Astrocyte (in vitro differentiated cells and primary cell): ENCODE measurements around the gene TRIP13. TPM values are rescaled to one million over a fixed set of nuclear protein-coding genes. Genes with fewer than 3 reads are reported as not detected.

ENCODE experiments used
- DNase-seq: peaks from one replicate; pipeline ENCODE4 v3.0.0-alpha.2; 2010; ENCODE audit warnings: low read depth
- FAIRE-seq: peaks from 2 replicates; lab custom pipeline; 2011; peaks lifted over from hg19 to GRCh38; lab: Jason Lieb, UNC
- H2AFZ ChIP-seq: 2 replicates; pipeline ENCODE4 v1.6.0; 2012; ENCODE audit warnings: low read depth, low read length, inconsistent platforms
- H3K27ac ChIP-seq: 2 replicates; pipeline ENCODE4 v1.5.1; 2011; ENCODE audit warnings: low read depth, low read length, inconsistent platforms
- H3K27me3 ChIP-seq: 2 replicates; pipeline ENCODE4 v1.6.0; 2011; ENCODE audit warnings: low read length, inconsistent platforms; ENCODE audit not compliant: insufficient read depth
- H3K36me3 ChIP-seq: 2 replicates; pipeline ENCODE4 v1.5.1; 2011; ENCODE audit warnings: low read length, inconsistent platforms; ENCODE audit not compliant: insufficient read depth
- H3K4me1 ChIP-seq: 2 replicates; pipeline ENCODE4 v1.5.1; 2011; ENCODE audit warnings: low read length, inconsistent platforms; ENCODE audit not compliant: insufficient read depth
- H3K4me2 ChIP-seq: 2 replicates; pipeline ENCODE4 v1.6.0; 2012; ENCODE audit warnings: low read length, inconsistent platforms
- H3K4me3 ChIP-seq: 2 replicates; pipeline ENCODE4 v1.5.1; 2011; ENCODE audit warnings: low read depth, mild to moderate bottlenecking, low read length, inconsistent platforms; ENCODE audit not compliant: insufficient read depth
- H3K79me2 ChIP-seq: 2 replicates; pipeline ENCODE4 v1.6.0; 2012; ENCODE audit warnings: mild to moderate bottlenecking, low read length, inconsistent platforms; ENCODE audit not compliant: insufficient read depth
- H3K9ac ChIP-seq: 2 replicates; pipeline ENCODE4 v1.6.0; 2012; ENCODE audit warnings: mild to moderate bottlenecking, low read length, inconsistent platforms
- H3K9me3 ChIP-seq: 2 replicates; pipeline ENCODE4 v1.5.1; 2012; ENCODE audit warnings: low read depth, mild to moderate bottlenecking, low read length, inconsistent platforms; ENCODE audit not compliant: insufficient read depth
- H4K20me1 ChIP-seq: 2 replicates; pipeline ENCODE4 v1.6.0; 2012; ENCODE audit warnings: low read length, inconsistent platforms; ENCODE audit not compliant: insufficient read depth
- H3K27ac Mint-ChIP-seq: one replicate; pipeline ENCODE4 v1.8.0; 2021; ENCODE audit warnings: mild to moderate bottlenecking, mixed read lengths; ENCODE audit not compliant: unreplicated experiment
- H3K27me3 Mint-ChIP-seq: one replicate; pipeline ENCODE4 v1.8.0; 2021; ENCODE audit warnings: low read depth, mixed read lengths; ENCODE audit not compliant: unreplicated experiment
- H3K36me3 Mint-ChIP-seq: one replicate; pipeline ENCODE4 v1.8.0; 2021; ENCODE audit warnings: low read depth, mixed read lengths; ENCODE audit not compliant: unreplicated experiment
- H3K4me1 Mint-ChIP-seq: one replicate; pipeline ENCODE4 v1.8.0; 2021; ENCODE audit warnings: low read depth, mixed read lengths; ENCODE audit not compliant: unreplicated experiment
- H3K4me3 Mint-ChIP-seq: one replicate; pipeline ENCODE4 v1.8.0; 2021; ENCODE audit warnings: mild to moderate bottlenecking, moderate library complexity, mixed read lengths; ENCODE audit not compliant: unreplicated experiment
- H3K9me3 Mint-ChIP-seq: one replicate; pipeline ENCODE4 v1.8.0; 2021; ENCODE audit warnings: mild to moderate bottlenecking, mixed read lengths; ENCODE audit not compliant: unreplicated experiment
- CTCF ChIP-seq: IDR thresholded peaks from 2 replicates; pipeline ENCODE4 v1.5.1; 2011; ENCODE audit warnings: low read depth, mild to moderate bottlenecking, inconsistent platforms, low read length, moderate library complexity; ENCODE audit not compliant: insufficient read depth
- EZH2 ChIP-seq: IDR thresholded peaks from 2 replicates; pipeline ENCODE4 v1.6.1; 2012; ENCODE audit warnings: mild to moderate bottlenecking, low read length, inconsistent platforms; ENCODE audit not compliant: insufficient read depth
- total RNA-seq: library from RNA; stranded (reverse); gene quantifications from 2 replicates; pipeline ENCODE4 v1.2.1, GENCODE V29; 2021

TRIP13 gene
- total RNA-seq, 1 donor from 2014 or later, result 7.3 TPM

GRCh38 chr5:963673-964531 lies 71.2 kb downstream of the TRIP13 start:
- no peak overlapping the region for H3K27ac Mint-ChIP-seq
- H3K4me1 ChIP-seq, result peaks cover 2% of the 10 kb centered on the region
- H4K20me1 ChIP-seq, result peaks cover 4% of the 10 kb centered on the region
- H3K36me3 Mint-ChIP-seq, result no peaks in the 10 kb centered on the region
- no peak overlapping the region for H2AFZ ChIP-seq
- peak; percentile 49 for DNase-seq
- TF ChIP-seq EZH2, result no peak
- TF ChIP-seq CTCF, result no peak
- H3K27me3 Mint-ChIP-seq, result peaks cover 78% of the 10 kb centered on the region
- no peaks in the 10 kb centered on the region for H3K36me3 ChIP-seq
- H3K4me1 Mint-ChIP-seq, result peaks cover 5% of the 10 kb centered on the region
- H3K4me2 ChIP-seq, result no peak overlapping the region
- no peaks in the 10 kb centered on the region for H3K9me3 Mint-ChIP-seq
- H3K4me3 ChIP-seq, result no peak overlapping the region
- H3K79me2 ChIP-seq, result no peaks in the 10 kb centered on the region
- no peak overlapping the region for H3K4me3 Mint-ChIP-seq
- H3K9ac ChIP-seq, result no peak overlapping the region
- FAIRE-seq, result no peak
- no peak overlapping the region for H3K27ac ChIP-seq
- H3K9me3 ChIP-seq, result no peaks in the 10 kb centered on the region
- H3K27me3 ChIP-seq, result peaks cover 71% of the 10 kb centered on the region

GRCh38 chr5:964821-965220 lies 72.1 kb downstream of the TRIP13 start:
- no peak for DNase-seq
- Histone ChIP-seq H3K9me3 (no peaks in the 10 kb centered on the region), H3K79me2 (no peaks in the 10 kb centered on the region), H3K4me2 (no peak overlapping the region), H3K4me1 (peaks cover 2% of the 10 kb centered on the region), H3K4me3 (no peak overlapping the region), H3K36me3 (no peaks in the 10 kb centered on the region), H3K27ac (no peak overlapping the region), H4K20me1 (peaks cover 3% of the 10 kb centered on the region), H2AFZ (no peak overlapping the region), H3K27me3 (peaks cover 80% of the 10 kb centered on the region), H3K9ac (no peak overlapping the region)
- no peak for TF ChIP-seq CTCF
- TF ChIP-seq EZH2, result no peak
- FAIRE-seq, result no peak
- Mint-ChIP-seq H3K9me3 (peaks cover 3% of the 10 kb centered on the region), H3K27me3 (peaks cover 85% of the 10 kb centered on the region), H3K4me3 (no peak overlapping the region), H3K36me3 (no peaks in the 10 kb centered on the region), H3K27ac (no peak overlapping the region), H3K4me1 (peaks cover 7% of the 10 kb centered on the region)
